LNCAP (cell line): ENCODE data around the gene RHO.

ENCODE experiments used
- CTCF ChIP-seq: fragments of 450-650 bp; IDR thresholded peaks from 2 replicates; pipeline ENCODE4 v1.5.1; 2017; ENCODE audit warnings: mild to moderate bottlenecking

RHO gene

GRCh38 chr3:129521611-129522010 is 6.8 kb upstream of the RHO start:
- TF ChIP-seq CTCF, result no peak

GRCh38 chr3:129522953-129523352 is 5.5 kb upstream of the RHO start:
- no peak for TF ChIP-seq CTCF

- TF ChIP-seq CTCF, result no peak
These were observed 4.4 kb upstream of the RHO start for GRCh38 chr3:129524081-129524480.

GRCh38 chr3:129525341-129525968 is 3.0 kb upstream of the RHO start:
- TF ChIP-seq CTCF, result no peak

GRCh38 chr3:129526121-129526900 is 2.1 kb upstream of the RHO start:
- no peak for TF ChIP-seq CTCF

GRCh38 chr3:129527262-129527661 is 1.2 kb upstream of the RHO start:
- no peak for TF ChIP-seq CTCF

GRCh38 chr3:129529436-129530210 is 1.2 kb downstream of the RHO start:
- no peak for TF ChIP-seq CTCF
